ENCODE measurements around the gene SYT8.

GRCh38 chr11:1873048-1873812, 38.4 kb downstream of the SYT8 start:
- TF ChIP-seq GATA2 (IDR thresholded peaks at IDR 0.05; ENCODE audit: low read depth, low read length) (no peak), GATA3 (IDR thresholded peaks at IDR 0.05; ENCODE audit: low read depth, low read length) (no peak)
